Germinal center (tissue), 1 donor: ENCODE results near the gene COL6A2.
"Not testable (repeated sequence)": the region's sequence is repeated elsewhere in the genome, so short reads cannot be mapped to it uniquely, and the experiment has no call there.

ENCODE experiments used
- DNase-seq: peaks from one replicate; pipeline ENCODE4 v3.0.0; 2012; ENCODE audit warnings: mixed read lengths, low spot score

The COL6A2 gene

GRCh38 chr21:46079352-46080170 lies 18.4 kb upstream of the COL6A2 start:
- DNase-seq, result no peak

GRCh38 chr21:46080171-46081021 lies 17.5 kb upstream of the COL6A2 start:
- no peak for DNase-seq

- no peak for DNase-seq
Measured at GRCh38 chr21:46081022-46081861, 16.7 kb upstream of the COL6A2 start.

GRCh38 chr21:46081862-46082712 lies 15.8 kb upstream of the COL6A2 start:
- DNase-seq, result no peak

GRCh38 chr21:46082713-46082962 lies 15.3 kb upstream of the COL6A2 start:
- no peak for DNase-seq

GRCh38 chr21:46082963-46083790 lies 14.7 kb upstream of the COL6A2 start:
- no peak for DNase-seq

- no peak for DNase-seq
Measured at GRCh38 chr21:46083791-46084561, 13.9 kb upstream of the COL6A2 start.

- no peak for DNase-seq
Measured at GRCh38 chr21:46084709-46085108, 13.2 kb upstream of the COL6A2 start.

- not testable (repeated sequence) for DNase-seq
Measured at GRCh38 chr21:46085259-46085658, 12.7 kb upstream of the COL6A2 start.

- DNase-seq, result no peak
Measured at GRCh38 chr21:46087641-46088040, 10.3 kb upstream of the COL6A2 start.

- no peak for DNase-seq
Measured at GRCh38 chr21:46088189-46088588, 9.7 kb upstream of the COL6A2 start.

- no peak for DNase-seq
Measured at GRCh38 chr21:46089285-46089684, 8.6 kb upstream of the COL6A2 start.

- no peak for DNase-seq
Measured at GRCh38 chr21:46091118-46091517, 6.8 kb upstream of the COL6A2 start.

GRCh38 chr21:46091631-46092025 lies 6.3 kb upstream of the COL6A2 start:
- no peak for DNase-seq

GRCh38 chr21:46092026-46092764 lies 5.7 kb upstream of the COL6A2 start:
- no peak for DNase-seq

- DNase-seq, result no peak
Measured at GRCh38 chr21:46092811-46093667, 4.9 kb upstream of the COL6A2 start.

GRCh38 chr21:46093668-46094400 lies 4.1 kb upstream of the COL6A2 start:
- DNase-seq, result no peak
